Gastroesophageal sphincter (tissue), 4 donors: ENCODE measurements around the gene RIMS4. TPM values are rescaled to one million over a fixed set of nuclear protein-coding genes. Genes with fewer than 3 reads are reported as not detected.

Experiments
- ATAC-seq: fragments of 150-250 bp; one replicate; pipeline ENCODE4 v1.9.1; 2016; ENCODE audit warnings: mild to moderate bottlenecking, moderate library complexity
- H3K27ac ChIP-seq, 4 donors: fragments of 200-600 bp; sonication (generic) in 3 of 4; 1 replicate in 3 of 4; 2 replicates in 1 of 4; pipeline ENCODE4 v1.5.1; 2016 to 2019
- H3K27me3 ChIP-seq: fragments of 200-600 bp; sonication (generic); one replicate; pipeline ENCODE4 v1.5.1; 2019
- H3K36me3 ChIP-seq, 2 donors: fragments of 200-600 bp; sonication (generic); one replicate each; pipeline ENCODE4 v1.5.1; 2019; ENCODE audit warnings: control low read depth in 1 of 2
- H3K4me1 ChIP-seq, 3 donors: fragments of 200-600 bp; sonication (generic); 1 replicate in 2 of 3; 2 replicates in 1 of 3; pipeline ENCODE4 v1.5.1; 2016 to 2019; ENCODE audit warnings: control low read depth in 2 of 3
- H3K4me3 ChIP-seq, 2 donors: fragments of 200-600 bp; sonication (generic); one replicate each; pipeline ENCODE4 v1.5.1; 2019; ENCODE audit warnings: mild to moderate bottlenecking in 1 of 2, moderate library complexity in 1 of 2
- H3K9me3 ChIP-seq, 3 donors: fragments of 200-600 bp; sonication (generic); one replicate each; pipeline ENCODE4 v1.5.1; 2017 to 2019; ENCODE audit warnings: control low read depth in 2 of 3
- CTCF ChIP-seq, 4 experiments: fragments of 200-600 bp in 2 of 4; fragments of 450-650 bp in 2 of 4; sonication (generic) in 1 of 4; IDR thresholded peaks; one replicate each; pipeline ENCODE4 v1.5.1; 2017 to 2019; ENCODE audit warnings: antibody characterized with exemption in 4 of 4, mild to moderate bottlenecking in 2 of 4, moderate library complexity in 2 of 4
- EP300 ChIP-seq: sonication (generic); formaldehyde crosslinking; IDR thresholded peaks from one replicate; pipeline ENCODE4 v1.6.1; 2017; ENCODE audit warnings: antibody characterized with exemption, mild to moderate bottlenecking
- POLR2A ChIP-seq, 2 donors: fragments of 450-650 bp; IDR thresholded peaks; one replicate each; pipeline ENCODE4 v1.6.1; 2017; ENCODE audit warnings: antibody characterized with exemption in 2 of 2, mild to moderate bottlenecking in 2 of 2, moderate library complexity in 1 of 2
- POLR2AphosphoS5 ChIP-seq: sonication (generic); formaldehyde crosslinking; IDR thresholded peaks from one replicate; pipeline ENCODE4 v1.6.1; 2017; ENCODE audit warnings: antibody characterized with exemption
- WGBS, 2 donors: methylation state at CpG; one replicate each; pipeline ENCODE4 v1.1.5; 2018; ENCODE audit warnings: low coverage in 1 of 2; 5-methylcytosine and 5-hydroxymethylcytosine counted together
- total RNA-seq, 4 donors: library from RNA; depleted of rRNA; stranded (reverse); fragments of >200 nt; gene quantifications; one replicate each; pipeline ENCODE4 v1.1.0, GENCODE V29; 2016

RIMS4 gene
- total RNA-seq, 4 donors from 2014 or later: 1.2 to 4.6 (median 2.4) TPM

- H3K9me3 ChIP-seq: no peaks in the 10 kb centered on the region
- WGBS, 2 donors: 44% methylated on average over 2 of the region's 10 CpGs; no CpG with 5 or more reads in 1 of the 2 donors
- no peaks in the 10 kb centered on the region for H3K27me3 ChIP-seq
- H3K4me1 ChIP-seq: peaks cover 7 to 47% (median 24%) of the 10 kb centered on the region in 3 donors
- ATAC-seq: peak; percentile 83
- peak overlapping the region; percentile 44 to 86 (median 82) for H3K27ac ChIP-seq
- H3K4me3 ChIP-seq: no peak overlapping the region
- H3K36me3 ChIP-seq: no peaks in the 10 kb centered on the region
- TF ChIP-seq CTCF (IDR thresholded peaks at IDR 0.05) (no peak), POLR2AphosphoS5 (peak; percentile 53)
Measured at GRCh38 chr20:44706301-44707017, 103.9 kb downstream of the RIMS4 start.

- Histone ChIP-seq H3K36me3 (no peaks in the 10 kb centered on the region), H3K27ac (peak overlapping the region; percentile 44 to 86 (median 82)), H3K4me3 (no peak overlapping the region), H3K9me3 (no peaks in the 10 kb centered on the region), H3K27me3 (no peaks in the 10 kb centered on the region), H3K4me1 (peaks cover 7 to 57% (median 32%) of the 10 kb centered on the region in 3 donors)
- WGBS, 2 donors: 69 to 83% methylated on average over 2 to 4 of the region's 4 CpGs
- TF ChIP-seq CTCF (IDR thresholded peaks at IDR 0.05): no peak
- no peak for TF ChIP-seq POLR2AphosphoS5
- no peak for TF ChIP-seq POLR2A (IDR thresholded peaks at IDR 0.05)
- TF ChIP-seq EP300: no peak
- ATAC-seq: no peak
Measured at GRCh38 chr20:44705364-44706094, 104.8 kb downstream of the RIMS4 start.

- WGBS, 2 donors: 40% methylated on average over 1 of the region's 4 CpGs; no CpG with 5 or more reads in 1 of the 2 donors
- Histone ChIP-seq H3K27me3 (no peaks in the 10 kb centered on the region), H3K4me1 (peaks cover 7 to 66% (median 33%) of the 10 kb centered on the region in 3 donors), H3K9me3 (no peaks in the 10 kb centered on the region), H3K4me3 (no peak overlapping the region), H3K27ac (peak overlapping the region; percentile 3 to 86 (median 82)), H3K36me3 (no peaks in the 10 kb centered on the region)
- no peak for ATAC-seq
- TF ChIP-seq CTCF (IDR thresholded peaks at IDR 0.05) (no peak), EP300 (no peak), POLR2A (IDR thresholded peaks at IDR 0.05) (no peak), POLR2AphosphoS5 (no peak)
Measured at GRCh38 chr20:44704551-44704971, 105.8 kb downstream of the RIMS4 start.

- Histone ChIP-seq H3K27me3 (no peaks in the 10 kb centered on the region), H3K4me1 (peaks cover 7 to 66% (median 33%) of the 10 kb centered on the region in 3 donors), H3K9me3 (no peaks in the 10 kb centered on the region), H3K27ac (peak overlapping the region in 3 of 4 donors; percentile 78 to 86 (median 85)), H3K36me3 (no peaks in the 10 kb centered on the region), H3K4me3 (no peak overlapping the region)
- ATAC-seq: no peak
- no peak for TF ChIP-seq CTCF (IDR thresholded peaks at IDR 0.05)
- TF ChIP-seq POLR2AphosphoS5: no peak
- no peak for TF ChIP-seq EP300
- no peak for TF ChIP-seq POLR2A (IDR thresholded peaks at IDR 0.05)
- WGBS, 2 donors: 84% methylated on average over 6 of the region's 9 CpGs; no CpG with 5 or more reads in 1 of the 2 donors
Measured at GRCh38 chr20:44703956-44704488, 106.3 kb downstream of the RIMS4 start.
